Psoas muscle (tissue), 8 donors: Measurements from ENCODE around the gene ANXA2R. TPM values are rescaled to one million over a fixed set of nuclear protein-coding genes. Genes with fewer than 3 reads are reported as not detected.
A peak's percentile ranks its signal among the peaks of the same experiment; 100 is the strongest.

Experiments used
- ATAC-seq, 4 donors: fragments of 200-7000 bp; cut with Tn5 transposase; one replicate each; pipeline ENCODE4 v1.9.1; 2020; ENCODE audit warnings: moderate library complexity in 3 of 4, mild to moderate bottlenecking in 2 of 4
- DNase-seq, 2 donors: peaks; one replicate each; pipeline ENCODE4 v3.0.0-alpha.2; 2020
- H3K27ac ChIP-seq: fragments of 200-600 bp; one replicate; pipeline ENCODE4 v1.8.0; 2022
- H3K27me3 ChIP-seq, 3 donors: fragments of 200-600 bp in 1 of 3; one replicate each; pipeline versions ENCODE4 v1.6.1 to v1.8.0; 2013 to 2022; ENCODE audit warnings: low read length in 2 of 3, mild to moderate bottlenecking in 2 of 3, moderate library complexity in 1 of 3; ENCODE audit not compliant: insufficient read depth in 3 of 3
- H3K36me3 ChIP-seq, 2 donors: fragments of 200-600 bp in 1 of 2; one replicate each; pipeline versions ENCODE4 v1.6.1 to v1.8.0; 2013 to 2022; ENCODE audit warnings: low read depth in 1 of 2, mild to moderate bottlenecking in 1 of 2, moderate library complexity in 1 of 2; ENCODE audit not compliant: insufficient read depth in 1 of 2
- H3K4me1 ChIP-seq: fragments of 200-600 bp; one replicate; pipeline ENCODE4 v1.8.0; 2022
- H3K4me3 ChIP-seq: fragments of 200-600 bp; one replicate; pipeline ENCODE4 v1.8.0; 2022; ENCODE audit warnings: mild to moderate bottlenecking
- H3K9me3 ChIP-seq: fragments of 200-600 bp; one replicate; pipeline ENCODE4 v1.8.0; 2022
- CTCF ChIP-seq: fragments of 200-600 bp; IDR thresholded peaks from one replicate; pipeline ENCODE4 v1.8.0; 2022; ENCODE audit warnings: antibody characterized with exemption
- WGBS, 3 donors: extraction: QIAGEN DNeasy Blood & Tissue Kit; methylation state at CpG; one replicate each; pipeline versions ENCODE4 v1.1.6 to v1.1.7; 2013; 5-methylcytosine and 5-hydroxymethylcytosine counted together
- intact Hi-C, 2 donors: fragments of 100-400 bp; cut with DNase I; formaldehyde crosslinking; loops; one replicate each; pipeline versions ENCODE4 v1.11.0 to v1.14.2; 2022
- polyA plus RNA-seq, 3 donors: library from polyadenylated mRNA; stranded (reverse); fragments of 200-250 nt; gene quantifications; one replicate each; pipeline ENCODE4 v1.2.3, GENCODE V29; 2013
- total RNA-seq, 4 donors: library from RNA; stranded (reverse); fragmentation: NEBNext Ultra II Directional in 2 of 4; extraction: Animal tissue kit (Norgen Biotek cat#: 25700) in 2 of 4; gene quantifications; one replicate each; pipeline versions ENCODE4 v1.2.1 to v1.2.4, GENCODE V29; 2021 to 2023
- donor health status: healthy with polysubstance abuse.
- donor health status: DM: no; HTN: no; CAD: no; lungs with moderate emphysema.
- donor health status: Bipolar disorder and iron deficiency.
- donor health status: healthy.
- donor health status: DM: yes; HTN: yes; CAD: no.
- donor health status: DM: no; HTN: no; CAD: no.
- donor health status: DM: no; HTN: no; CAD: no.
- donor health status: DM: yes; HTN: yes; CAD: no.

ANXA2R gene
- total and polyA plus RNA-seq, 7 donors: 0.46 to 2.7 (median 0.87) TPM

GRCh38 chr5:42991404-42992087 is 48.6 kb downstream of the ANXA2R start:
- no peak for TF ChIP-seq CTCF
- Histone ChIP-seq H3K27me3 (peaks cover 5 to 63% (median 43%) of the 10 kb centered on the region in 3 donors), H3K36me3 (no peaks in the 10 kb centered on the region), H3K4me1 (peaks cover 11% of the 10 kb centered on the region), H3K27ac (peak overlapping the region; percentile 86), H3K4me3 (peak overlapping the region; percentile 73), H3K9me3 (no peaks in the 10 kb centered on the region)
- 49 to 59% (median 54%) methylated on average over 36 of the region's 36 CpGs for WGBS, 3 donors
- intact Hi-C loops: loop anchor here (1.0 to 10.0 kb wide), 3 partner anchors 39 to 493 kb away; partner anchors contain the start of gene TMEM267 (in 1 of the 2)
- no peak for DNase-seq
- no peak for ATAC-seq

- no peak for DNase-seq
- no peak for ATAC-seq
- Histone ChIP-seq H3K27me3 (peaks cover 6 to 60% (median 40%) of the 10 kb centered on the region in 3 donors), H3K27ac (peak overlapping the region; percentile 86), H3K4me3 (peak overlapping the region; percentile 73), H3K4me1 (peaks cover 11% of the 10 kb centered on the region), H3K9me3 (no peaks in the 10 kb centered on the region), H3K36me3 (no peaks in the 10 kb centered on the region)
- intact Hi-C loops: loop anchor here (2.0 to 10.0 kb wide), 2 partner anchors 38 to 494 kb away; partner anchors contain the start of gene TMEM267 (in 1 of the 2)
- no peak for TF ChIP-seq CTCF
- WGBS, 3 donors: 82 to 89% (median 88%) methylated on average over 4 of the region's 4 CpGs
These were observed 49.2 kb downstream of the ANXA2R start for GRCh38 chr5:42990892-42991291.

Other genes starting within 250 kb of the ANXA2R start
- gene SELENOP, start 228.4 kb downstream of the ANXA2R start, total RNA-seq: 100 to 1,000 TPM in 2 of 4 donors, 10 to 100 TPM in 2; 88.4 to 155 (median 99.5) TPM
- 100 to 1,000 TPM in 1 of 3 donors, 10 to 100 TPM in 2; 34.3 to 152 (median 70.8) TPM for gene SELENOP, start 228.4 kb downstream of the ANXA2R start, polyA plus RNA-seq
- 10 to 100 TPM; 16.7 to 23.7 (median 18.7) TPM for gene ZNF131, start 80.6 kb upstream of the ANXA2R start, total RNA-seq
- 10 to 100 TPM; 14.9 to 21.1 (median 15.2) TPM for gene ZNF131, start 80.6 kb upstream of the ANXA2R start, polyA plus RNA-seq
- under 1 TPM in 3 of 4 donors, not detected in 1; 0.19 to 0.25 (median 0.24) TPM for gene NIM1K, start 151.9 kb upstream of the ANXA2R start, total RNA-seq
- under 1 TPM; 0.10 to 0.20 (median 0.18) TPM for gene NIM1K, start 151.9 kb upstream of the ANXA2R start, polyA plus RNA-seq